CD4-positive, alpha-beta memory T cell (primary cell): ENCODE results near the gene RBBP8. TPM values are rescaled to one million over a fixed set of nuclear protein-coding genes. Genes with fewer than 3 reads are reported as not detected.

ENCODE experiments used
- CTCF ChIA-PET: fragments of 350-600 bp; sonication (Branson Sonifier 250); formaldehyde crosslinking; loops from one replicate; lab custom pipeline; 2021; ENCODE audit warnings: inconsistent platforms; ENCODE audit not compliant: partially characterized antibody; lab: Charles Lee
- POLR2A ChIA-PET: fragments of 350-600 bp; sonication (Branson Sonifier 250); formaldehyde crosslinking; loops from one replicate; lab custom pipeline; 2021; ENCODE audit not compliant: partially characterized antibody; lab: Charles Lee
- DNase-seq, 5 donors: peaks; one replicate each; pipeline versions ENCODE4 v3.0.0 to v3.0.0-alpha.2; 2020 to 2022; ENCODE audit warnings: mixed read lengths in 1 of 5
- H3K27ac ChIP-seq: one replicate; pipeline ENCODE4 v1.7.0; 2013; ENCODE audit warnings: low read depth, low read length
- H3K27me3 ChIP-seq: 2 replicates; pipeline ENCODE4 v1.7.0; 2013; ENCODE audit warnings: mild to moderate bottlenecking, low read length, moderate library complexity; ENCODE audit not compliant: insufficient read depth
- H3K36me3 ChIP-seq: 2 replicates; pipeline ENCODE4 v1.7.0; 2013; ENCODE audit warnings: mild to moderate bottlenecking, low read length, moderate library complexity; ENCODE audit not compliant: insufficient read depth
- H3K4me1 ChIP-seq: 2 replicates; pipeline ENCODE4 v1.7.0; 2013; ENCODE audit warnings: mild to moderate bottlenecking, low read length, moderate library complexity; ENCODE audit not compliant: insufficient read depth
- H3K4me3 ChIP-seq, 2 donors: one replicate each; pipeline ENCODE4 v1.7.0; 2013; ENCODE audit warnings: low read length in 2 of 2, mild to moderate bottlenecking in 1 of 2
- H3K9me3 ChIP-seq, 2 donors: one replicate each; pipeline ENCODE4 v1.7.0; 2013; ENCODE audit warnings: low read length in 2 of 2, control low read depth in 1 of 2; ENCODE audit not compliant: control insufficient read depth in 1 of 2
- H3K27ac Mint-ChIP-seq, 7 donors: one replicate each; pipeline ENCODE4 v1.8.0; 2020 to 2021; ENCODE audit warnings: mixed read lengths in 7 of 7, mild to moderate bottlenecking in 6 of 7, inconsistent platforms in 3 of 7, moderate library complexity in 3 of 7
- H3K27me3 Mint-ChIP-seq, 2 donors: one replicate each; pipeline ENCODE4 v1.8.0; 2020 to 2021; ENCODE audit warnings: mixed read lengths in 2 of 2
- H3K36me3 Mint-ChIP-seq, 2 donors: one replicate each; pipeline ENCODE4 v1.8.0; 2020 to 2021; ENCODE audit warnings: mixed read lengths in 2 of 2, inconsistent platforms in 1 of 2, mild to moderate bottlenecking in 1 of 2
- H3K4me1 Mint-ChIP-seq, 4 donors: one replicate each; pipeline ENCODE4 v1.8.0; 2020 to 2021; ENCODE audit warnings: mixed read lengths in 4 of 4, mild to moderate bottlenecking in 1 of 4
- H3K4me3 Mint-ChIP-seq, 8 donors: one replicate each; pipeline ENCODE4 v1.8.0; 2020 to 2021; ENCODE audit warnings: mixed read lengths in 8 of 8, mild to moderate bottlenecking in 7 of 8, moderate library complexity in 6 of 8, inconsistent platforms in 3 of 8
- H3K9me3 Mint-ChIP-seq, 8 donors: one replicate each; pipeline ENCODE4 v1.8.0; 2020 to 2021; ENCODE audit warnings: mixed read lengths in 8 of 8, mild to moderate bottlenecking in 5 of 8, inconsistent platforms in 3 of 8, moderate library complexity in 1 of 8
- intact Hi-C: fragments of 100-400 bp; cut with micrococcal nuclease; formaldehyde crosslinking; loops from one replicate; pipeline ENCODE4 v1.15.1; 2023
- polyA plus RNA-seq, 2 donors: library from polyadenylated mRNA; unstranded; fragments of 300-500 nt; fragmentation: Illumina TruSeq; gene quantifications; one replicate each; pipeline ENCODE4 v1.2.3, GENCODE V29; 2021
- total RNA-seq, 2 experiments: library from RNA; stranded (reverse); gene quantifications; one replicate each; pipeline ENCODE4 v1.2.3, GENCODE V29; 2021

RBBP8 gene
- total and polyA plus RNA-seq, 4 experiments from 2014 or later: 1.4 to 3.0 (median 2.5) TPM

DNA sequence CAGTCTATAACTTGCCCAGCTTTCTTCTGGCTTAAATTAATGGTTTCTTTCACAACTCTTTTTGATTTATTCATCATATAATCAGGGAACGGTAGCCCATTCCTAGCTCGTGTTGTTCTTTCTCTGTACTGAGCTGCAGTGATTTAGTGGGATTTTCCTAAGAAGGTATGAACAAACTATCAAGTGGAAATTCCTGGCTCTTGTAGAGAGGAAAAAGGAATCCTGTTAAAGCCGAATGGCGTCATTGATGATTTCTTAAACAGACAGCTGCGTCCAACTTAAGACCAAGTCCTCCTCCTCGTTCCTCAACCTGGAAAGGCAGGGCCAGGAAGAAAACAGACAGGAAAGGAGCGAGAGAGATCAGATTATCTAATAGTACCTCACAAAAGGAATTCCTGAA lies 132.9 kb downstream of the RBBP8 start:
- H3K27me3 Mint-ChIP-seq: no peaks in the 10 kb centered on the region
- peak overlapping the region in 1 of 7 donors; percentile 65 for H3K27ac Mint-ChIP-seq
- no peak overlapping the region for H3K4me3 Mint-ChIP-seq
- H3K36me3 Mint-ChIP-seq: no peaks in the 10 kb centered on the region
- H3K4me1 Mint-ChIP-seq: peaks cover 27 to 46% (median 33%) of the 10 kb centered on the region in 4 donors
- no peak overlapping the region for H3K27ac ChIP-seq
- H3K4me3 ChIP-seq: no peak overlapping the region
- no peaks in the 10 kb centered on the region for H3K36me3 ChIP-seq
- POLR2A ChIA-PET: no interaction called here
- CTCF ChIA-PET: interaction anchor here (1.0 to 1.7 kb wide), 4 partner anchors 9 to 64 kb away, joined by 3 to 7 read pairs (median 4); no protein-coding TSS in a partner anchor
- peaks cover 3 to 14% (median 7%) of the 10 kb centered on the region in 8 donors for H3K9me3 Mint-ChIP-seq
- DNase-seq: no peak
- H3K27me3 ChIP-seq: no peaks in the 10 kb centered on the region
- peaks cover 34% of the 10 kb centered on the region for H3K4me1 ChIP-seq
- intact Hi-C loops: no loop called here
- H3K9me3 ChIP-seq: no peaks in the 10 kb centered on the region

DNA sequence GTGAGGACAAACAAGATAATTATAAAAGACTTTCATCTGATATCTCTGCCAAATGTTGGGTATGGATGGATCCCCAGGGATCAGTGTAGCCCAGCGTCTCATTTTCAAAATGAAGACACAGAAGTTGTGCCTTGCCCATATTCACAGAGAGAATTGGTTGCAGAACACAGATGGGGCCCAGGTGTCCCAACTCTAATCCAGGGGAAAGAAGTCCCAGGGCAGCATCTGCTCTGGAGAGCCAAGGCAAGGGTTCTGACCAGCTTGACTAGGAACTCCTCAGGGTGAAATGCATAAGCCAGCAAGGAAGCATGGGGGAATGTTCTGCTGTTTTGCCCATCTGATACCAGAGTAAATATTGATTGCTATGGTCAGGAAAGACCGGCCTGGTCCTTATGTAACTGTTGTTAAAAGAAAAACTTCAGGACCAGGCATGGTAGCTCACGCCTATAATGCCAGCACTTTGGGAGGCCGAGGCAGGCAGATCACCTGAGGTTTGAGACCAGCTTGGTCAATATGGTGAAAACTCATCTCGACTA lies 133.4 kb downstream of the RBBP8 start:
- intact Hi-C loops: no loop called here
- Mint-ChIP-seq H3K27ac (no peak overlapping the region), H3K4me3 (no peak overlapping the region), H3K27me3 (no peaks in the 10 kb centered on the region), H3K4me1 (peaks cover 32 to 51% (median 38%) of the 10 kb centered on the region in 4 donors), H3K9me3 (peaks cover 3 to 14% (median 7%) of the 10 kb centered on the region in 8 donors), H3K36me3 (no peaks in the 10 kb centered on the region)
- ChIA-PET POLR2A (interaction anchor here (1.3 kb wide), 1 partner anchor 10 kb away, joined by 4 read pairs; no protein-coding TSS in a partner anchor), CTCF (interaction anchor here (1.0 to 1.7 kb wide), 4 partner anchors 10 to 64 kb away, joined by 3 to 7 read pairs (median 4); no protein-coding TSS in a partner anchor)
- DNase-seq: no peak
- H3K4me1 ChIP-seq: peaks cover 39% of the 10 kb centered on the region
- H3K9me3 ChIP-seq: no peaks in the 10 kb centered on the region
- H3K4me3 ChIP-seq: no peak overlapping the region
- no peaks in the 10 kb centered on the region for H3K36me3 ChIP-seq
- no peaks in the 10 kb centered on the region for H3K27me3 ChIP-seq
- H3K27ac ChIP-seq: no peak overlapping the region

DNA sequence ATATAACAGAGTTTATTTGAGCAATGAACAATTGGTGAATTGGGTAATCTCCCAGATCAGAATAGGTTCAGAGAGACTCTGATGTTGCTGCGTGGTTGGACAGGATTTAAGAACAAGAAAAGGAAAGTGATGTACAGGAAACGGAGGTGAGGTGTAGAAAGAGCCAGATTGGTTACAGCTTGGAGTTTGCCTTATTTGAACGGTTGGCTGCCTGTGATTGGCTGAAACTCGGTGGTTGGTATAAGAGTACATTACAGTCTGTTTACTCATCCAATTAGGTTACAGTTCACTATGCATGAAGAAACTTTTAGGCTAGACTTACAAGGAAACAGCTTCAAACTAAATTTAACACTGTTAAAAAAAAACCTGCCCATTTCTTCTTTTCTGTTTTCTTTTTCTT lies 134.1 kb downstream of the RBBP8 start:
- ChIA-PET POLR2A (interaction anchor here (1.3 kb wide), 1 partner anchor 10 kb away, joined by 4 read pairs; no protein-coding TSS in a partner anchor), CTCF (interaction anchor here (1.0 to 1.6 kb wide), 2 partner anchors 36 to 47 kb away, joined by 4 to 7 read pairs; no protein-coding TSS in a partner anchor)
- peak overlapping the region in 3 of 7 donors; percentile 7 to 73 (median 23) for H3K27ac Mint-ChIP-seq
- no peaks in the 10 kb centered on the region for H3K36me3 Mint-ChIP-seq
- Histone ChIP-seq H3K4me3 (no peak overlapping the region), H3K27me3 (no peaks in the 10 kb centered on the region), H3K9me3 (no peaks in the 10 kb centered on the region), H3K27ac (no peak overlapping the region), H3K36me3 (no peaks in the 10 kb centered on the region), H3K4me1 (peaks cover 46% of the 10 kb centered on the region)
- H3K9me3 Mint-ChIP-seq: peaks cover 3 to 14% (median 7%) of the 10 kb centered on the region in 8 donors
- intact Hi-C loops: no loop called here
- peak in 1 of 5 donors; percentile 12 for DNase-seq
- H3K4me3 Mint-ChIP-seq: peak overlapping the region in 3 of 8 donors; percentile 2 to 67 (median 10)
- H3K27me3 Mint-ChIP-seq: no peaks in the 10 kb centered on the region
- H3K4me1 Mint-ChIP-seq: peaks cover 38 to 57% (median 44%) of the 10 kb centered on the region in 4 donors

DNA sequence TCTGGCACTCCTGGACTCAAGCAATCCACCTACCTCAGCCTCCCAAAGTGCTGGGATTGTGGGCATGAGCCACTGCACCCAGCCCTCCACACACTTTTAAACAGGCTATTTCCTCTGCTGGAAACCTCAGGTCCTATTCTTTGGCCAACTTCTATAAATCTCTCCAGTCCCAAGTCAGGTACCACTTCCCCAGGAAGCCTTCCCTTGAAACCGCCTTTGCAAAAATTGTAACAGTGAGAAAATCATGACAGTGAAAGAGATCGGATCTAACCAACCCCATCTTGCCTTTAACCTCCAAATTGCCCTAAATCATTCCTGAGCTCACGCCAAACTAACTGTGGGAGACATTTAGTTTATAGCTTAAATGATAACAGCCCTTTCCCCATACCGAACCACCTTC lies 134.9 kb downstream of the RBBP8 start:
- Mint-ChIP-seq H3K27ac (peak overlapping the region in 1 of 7 donors; percentile 52), H3K36me3 (no peaks in the 10 kb centered on the region), H3K4me3 (peak overlapping the region in 2 of 8 donors; percentile 44 to 55), H3K27me3 (no peaks in the 10 kb centered on the region), H3K4me1 (peaks cover 42 to 65% (median 50%) of the 10 kb centered on the region in 4 donors), H3K9me3 (peaks cover 3 to 13% (median 7%) of the 10 kb centered on the region in 8 donors)
- no peaks in the 10 kb centered on the region for H3K9me3 ChIP-seq
- DNase-seq: no peak
- CTCF ChIA-PET: interaction anchor here (1.0 kb wide), 1 partner anchor 48 kb away, joined by 4 read pairs; no protein-coding TSS in a partner anchor
- POLR2A ChIA-PET: no interaction called here
- no peaks in the 10 kb centered on the region for H3K27me3 ChIP-seq
- intact Hi-C loops: no loop called here
- no peaks in the 10 kb centered on the region for H3K36me3 ChIP-seq
- no peak overlapping the region for H3K4me3 ChIP-seq
- H3K4me1 ChIP-seq: peaks cover 53% of the 10 kb centered on the region
- H3K27ac ChIP-seq: no peak overlapping the region

DNA sequence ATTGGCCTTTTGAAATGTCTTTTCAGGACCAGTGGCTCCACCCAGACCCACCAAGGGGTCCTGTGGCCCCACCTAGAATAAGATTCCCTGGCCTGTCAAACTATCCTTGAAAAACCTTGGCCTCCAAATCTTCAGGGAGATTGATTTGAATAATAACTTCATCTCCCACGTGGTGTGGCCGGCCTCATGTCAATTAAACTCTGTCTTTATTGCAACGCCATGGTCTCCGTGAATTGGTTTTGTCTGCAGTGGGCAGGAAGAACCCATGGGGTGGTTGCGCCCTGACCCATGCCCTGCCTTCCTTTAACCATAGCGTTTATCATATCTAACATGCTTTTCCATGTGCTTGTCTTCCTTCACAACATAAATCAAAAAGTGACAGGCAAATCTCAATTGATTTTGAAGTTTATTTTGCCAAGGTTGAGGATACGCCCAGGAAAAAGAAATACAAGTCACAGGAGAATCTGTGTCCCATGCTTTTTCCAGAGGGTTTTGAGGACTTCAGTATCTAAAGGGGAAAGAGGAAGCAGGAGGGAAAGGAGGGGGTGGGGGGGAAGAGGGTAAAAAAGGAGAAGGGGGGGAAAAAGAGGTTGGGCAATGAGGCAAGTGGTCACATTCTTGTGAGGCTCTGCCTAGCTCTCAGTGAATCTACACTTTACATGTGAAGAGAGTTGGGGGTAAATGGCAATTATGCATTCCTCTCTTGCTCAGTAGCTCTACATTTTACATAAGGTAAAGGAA lies 135.6 kb downstream of the RBBP8 start:
- Mint-ChIP-seq H3K9me3 (peaks cover 0 to 7% (median 1%) of the 10 kb centered on the region in 8 donors), H3K4me1 (peaks cover 46 to 72% (median 53%) of the 10 kb centered on the region in 4 donors), H3K4me3 (peak overlapping the region in 3 of 8 donors; percentile 17 to 95 (median 36)), H3K27ac (peak overlapping the region in 4 of 7 donors; percentile 51 to 91 (median 80)), H3K27me3 (no peaks in the 10 kb centered on the region), H3K36me3 (no peaks in the 10 kb centered on the region)
- POLR2A ChIA-PET: interaction anchor here (1.2 kb wide), 1 partner anchor 19 kb away, joined by 5 read pairs; no protein-coding TSS in a partner anchor
- Histone ChIP-seq H3K36me3 (no peaks in the 10 kb centered on the region), H3K9me3 (no peaks in the 10 kb centered on the region), H3K27me3 (no peaks in the 10 kb centered on the region), H3K4me3 (no peak overlapping the region), H3K4me1 (peaks cover 60% of the 10 kb centered on the region), H3K27ac (no peak overlapping the region)
- no peak for DNase-seq
- CTCF ChIA-PET: interaction anchor here (0.9 to 1.4 kb wide), 4 partner anchors 12 to 136 kb away, joined by 4 to 5 read pairs (median 4); partner anchors contain the start of gene RBBP8
- intact Hi-C loops: no loop called here

DNA sequence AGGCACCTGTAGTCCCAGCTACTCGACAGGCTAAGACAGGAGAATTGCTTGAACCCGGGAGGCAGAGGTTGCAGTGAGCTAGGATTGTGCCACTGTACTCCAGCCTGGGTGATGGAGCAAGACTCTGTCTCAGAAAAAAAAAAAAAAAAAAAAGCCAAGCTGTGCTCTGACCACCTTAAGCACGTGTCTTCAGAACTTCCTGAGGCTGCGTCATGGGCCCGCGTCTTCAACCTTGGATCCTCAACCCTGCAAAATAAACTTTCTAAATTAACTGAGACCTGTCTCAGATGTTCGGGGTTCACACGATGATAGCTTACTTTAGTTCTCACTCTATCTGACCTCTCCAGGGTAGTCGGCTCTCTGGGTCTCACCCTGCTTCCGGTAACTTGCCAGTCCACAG lies 136.4 kb downstream of the RBBP8 start:
- H3K9me3 ChIP-seq: no peaks in the 10 kb centered on the region
- ChIA-PET POLR2A (interaction anchor here (1.2 kb wide), 1 partner anchor 20 kb away, joined by 5 read pairs; no protein-coding TSS in a partner anchor), CTCF (interaction anchor here (0.9 to 1.4 kb wide), 6 partner anchors 11 to 137 kb away, joined by 3 to 5 read pairs (median 4); partner anchors contain the start of gene RBBP8)
- H3K4me1 Mint-ChIP-seq: peaks cover 49 to 79% (median 59%) of the 10 kb centered on the region in 4 donors
- peaks cover 0 to 7% (median 1%) of the 10 kb centered on the region in 8 donors for H3K9me3 Mint-ChIP-seq
- peak; percentile 39 to 69 (median 47) for DNase-seq
- H3K36me3 ChIP-seq: no peaks in the 10 kb centered on the region
- no peak overlapping the region for H3K4me3 ChIP-seq
- H3K27me3 Mint-ChIP-seq: no peaks in the 10 kb centered on the region
- H3K36me3 Mint-ChIP-seq: no peaks in the 10 kb centered on the region
- peaks cover 64% of the 10 kb centered on the region for H3K4me1 ChIP-seq
- H3K27me3 ChIP-seq: no peaks in the 10 kb centered on the region
- intact Hi-C loops: no loop called here
- peak overlapping the region; percentile 72 to 93 (median 87) for H3K27ac Mint-ChIP-seq
- peak overlapping the region in 7 of 8 donors; percentile 1 to 95 (median 57) for H3K4me3 Mint-ChIP-seq
- no peak overlapping the region for H3K27ac ChIP-seq
